Measurements from ENCODE around the gene DUSP1.

DNA sequence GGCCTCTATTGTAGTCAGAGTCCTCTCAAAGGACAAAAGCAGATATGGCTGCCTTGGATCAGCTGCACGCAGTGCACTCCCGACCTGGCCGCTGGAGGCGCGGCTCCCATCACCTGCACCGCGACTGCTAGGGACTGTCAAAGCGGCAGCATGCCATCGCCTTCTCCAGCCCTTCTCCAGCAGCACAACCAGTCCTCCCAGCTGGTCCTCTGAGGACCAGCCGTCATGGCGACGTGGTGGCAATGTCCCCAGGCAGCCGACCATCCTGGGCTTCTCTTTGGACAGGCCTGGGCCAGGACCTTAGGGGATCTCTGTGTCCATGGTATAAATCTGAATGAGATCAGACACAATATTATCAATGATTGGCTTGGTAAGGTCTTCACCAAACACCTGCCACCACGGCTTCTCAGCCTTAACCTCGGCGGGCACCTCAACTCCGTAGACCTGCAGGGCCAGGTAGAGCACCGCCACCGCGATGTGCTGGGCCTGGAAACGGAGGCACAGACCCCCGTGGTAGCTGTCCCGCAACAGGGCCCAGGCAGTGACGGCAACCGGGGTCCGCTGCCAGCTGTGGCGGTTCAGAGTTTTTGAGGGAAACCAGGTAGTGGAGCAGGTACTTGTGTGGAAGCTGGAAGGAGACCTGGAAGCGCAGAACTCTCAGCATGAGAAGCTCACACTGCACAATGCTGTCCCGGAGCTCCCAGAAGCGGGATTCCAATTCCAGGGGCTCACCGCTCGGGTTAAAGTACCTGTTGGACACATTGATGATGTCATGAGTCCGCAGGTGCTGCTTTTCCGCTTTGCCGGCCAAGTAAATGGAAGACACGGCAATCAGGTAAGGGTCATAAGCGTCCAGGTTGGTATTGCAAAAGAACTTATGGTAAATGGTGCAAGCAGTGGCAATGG is 8.5 kb downstream of the DUSP1 start:
- TF ChIP-seq, protein P1, sequence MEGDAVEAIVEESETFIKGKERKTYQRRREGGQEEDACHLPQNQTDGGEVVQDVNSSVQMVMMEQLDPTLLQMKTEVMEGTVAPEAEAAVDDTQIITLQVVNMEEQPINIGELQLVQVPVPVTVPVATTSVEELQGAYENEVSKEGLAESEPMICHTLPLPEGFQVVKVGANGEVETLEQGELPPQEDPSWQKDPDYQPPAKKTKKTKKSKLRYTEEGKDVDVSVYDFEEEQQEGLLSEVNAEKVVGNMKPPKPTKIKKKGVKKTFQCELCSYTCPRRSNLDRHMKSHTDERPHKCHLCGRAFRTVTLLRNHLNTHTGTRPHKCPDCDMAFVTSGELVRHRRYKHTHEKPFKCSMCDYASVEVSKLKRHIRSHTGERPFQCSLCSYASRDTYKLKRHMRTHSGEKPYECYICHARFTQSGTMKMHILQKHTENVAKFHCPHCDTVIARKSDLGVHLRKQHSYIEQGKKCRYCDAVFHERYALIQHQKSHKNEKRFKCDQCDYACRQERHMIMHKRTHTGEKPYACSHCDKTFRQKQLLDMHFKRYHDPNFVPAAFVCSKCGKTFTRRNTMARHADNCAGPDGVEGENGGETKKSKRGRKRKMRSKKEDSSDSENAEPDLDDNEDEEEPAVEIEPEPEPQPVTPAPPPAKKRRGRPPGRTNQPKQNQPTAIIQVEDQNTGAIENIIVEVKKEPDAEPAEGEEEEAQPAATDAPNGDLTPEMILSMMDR (IDR thresholded peaks at IDR 0.05; ENCODE audit: insufficient read depth, low read length, poor library complexity, severe bottlenecking): no peak
- TF ChIP-seq EZH2phosphoT487 (conservative IDR thresholded peaks at IDR 0.05; ENCODE audit: low read length): no peak

Measured in SU-DHL-6 (cell line).